Stimulated activated CD4-positive, alpha-beta T cell treated with anti-CD3 and anti-CD28 coated beads, Interleukin-12 subunit alpha, Interleukin-12 subunit beta, amount 100 ng/mL, for 4 hours (primary cell): Measurements from ENCODE around the gene EIPR1.

Experiments used
- DNase-seq: peaks from one replicate; pipeline ENCODE4 v3.0.0-alpha.2; 2020

EIPR1 gene

DNA sequence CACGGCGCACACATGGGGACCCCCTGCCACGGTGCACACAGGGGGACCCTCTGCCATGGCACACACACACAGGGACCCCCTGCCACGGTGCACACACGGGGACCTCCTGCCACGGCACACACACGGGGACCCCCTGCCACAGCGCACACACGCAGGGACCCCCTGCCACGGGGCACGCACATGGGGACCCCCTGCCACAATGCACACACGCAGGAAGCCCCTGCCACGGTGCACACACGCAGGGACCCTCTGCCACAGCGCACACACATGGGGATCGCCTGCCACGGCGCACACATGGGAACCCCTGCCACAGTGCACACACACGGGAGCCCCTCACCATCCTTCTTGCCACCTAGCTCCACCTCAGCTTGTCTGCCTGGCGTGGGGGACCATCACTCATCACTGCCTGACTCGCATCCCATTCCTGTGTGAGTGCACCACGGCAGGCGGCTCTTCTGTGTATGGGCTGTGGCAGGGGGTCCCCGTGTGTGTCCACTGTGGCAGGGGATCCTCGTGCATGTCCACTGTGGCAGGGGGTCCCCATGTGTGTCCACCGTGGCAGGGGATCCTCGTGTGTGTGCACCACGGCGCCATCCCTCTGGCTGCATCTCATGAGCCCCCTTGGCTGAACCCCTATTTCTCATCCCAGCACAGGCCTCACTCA, 206.7 kb downstream of the EIPR1 start:
- no peak for DNase-seq

DNA sequence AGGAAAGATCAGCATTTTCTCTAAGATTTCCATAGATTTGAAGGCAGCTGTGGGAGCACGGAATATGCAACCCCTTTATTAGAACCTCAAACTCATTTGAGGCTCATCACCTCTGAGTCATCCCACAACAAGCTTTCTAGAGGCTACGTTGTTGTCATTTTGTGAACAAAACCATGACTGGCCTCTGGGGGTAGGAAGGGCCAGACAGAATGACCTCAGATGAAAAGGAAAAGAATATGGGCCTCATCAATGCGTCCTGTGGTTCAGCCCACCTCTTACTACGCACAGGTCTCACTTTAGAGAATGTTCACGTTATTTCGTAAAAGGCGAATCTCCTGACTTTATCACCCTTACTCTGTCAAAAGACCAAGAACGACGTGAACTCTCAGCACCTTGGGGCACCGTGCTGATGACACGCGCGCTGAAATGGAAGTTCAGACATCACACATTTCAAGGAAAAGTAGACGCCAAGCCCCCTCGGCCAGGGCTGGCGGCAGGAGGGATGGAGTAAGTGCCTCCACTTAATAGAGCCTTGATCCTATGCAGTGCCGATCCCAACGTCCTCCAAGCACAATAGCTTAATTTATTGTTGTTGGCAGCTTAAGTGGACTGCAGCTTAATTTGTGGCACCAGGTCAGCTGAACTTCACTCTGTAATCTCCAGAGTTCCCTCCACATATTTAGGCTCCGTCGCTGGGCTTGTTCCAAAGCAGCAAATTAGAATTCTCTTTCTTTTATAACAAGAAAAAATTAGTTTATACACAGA, 208.3 kb downstream of the EIPR1 start:
- DNase-seq, result no peak

DNA sequence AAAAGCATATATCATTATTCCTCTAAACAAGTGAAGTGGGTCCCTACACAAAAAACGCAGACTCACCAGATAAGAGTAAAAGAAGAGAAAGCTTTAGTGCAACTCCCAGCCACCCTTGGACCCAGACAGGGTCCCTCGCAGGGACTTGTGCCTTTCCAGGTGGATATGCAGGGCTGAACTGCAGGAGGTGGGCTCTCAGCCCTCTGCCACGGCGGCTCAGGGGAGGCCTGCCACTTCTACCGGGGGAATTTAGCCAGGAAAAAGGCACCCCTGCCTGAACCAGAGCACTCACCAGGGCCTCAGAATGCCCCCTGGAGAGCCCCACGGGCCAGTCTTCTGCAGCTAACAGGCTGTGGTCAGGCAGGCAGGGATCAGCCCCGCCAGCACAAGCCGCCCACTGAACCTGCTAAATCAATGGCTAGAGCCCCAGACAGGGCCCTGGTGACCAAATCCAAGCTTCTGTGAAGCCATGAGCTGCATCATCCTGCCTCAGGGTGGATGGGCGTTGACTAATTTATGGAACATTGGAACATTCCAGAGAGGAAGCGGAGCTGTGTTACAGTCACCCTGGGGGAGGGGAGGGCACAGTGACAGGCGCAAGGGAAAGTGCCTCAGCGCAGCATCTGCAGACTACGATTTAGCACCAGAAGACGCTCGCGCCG, 209.3 kb downstream of the EIPR1 start:
- no peak for DNase-seq

DNA sequence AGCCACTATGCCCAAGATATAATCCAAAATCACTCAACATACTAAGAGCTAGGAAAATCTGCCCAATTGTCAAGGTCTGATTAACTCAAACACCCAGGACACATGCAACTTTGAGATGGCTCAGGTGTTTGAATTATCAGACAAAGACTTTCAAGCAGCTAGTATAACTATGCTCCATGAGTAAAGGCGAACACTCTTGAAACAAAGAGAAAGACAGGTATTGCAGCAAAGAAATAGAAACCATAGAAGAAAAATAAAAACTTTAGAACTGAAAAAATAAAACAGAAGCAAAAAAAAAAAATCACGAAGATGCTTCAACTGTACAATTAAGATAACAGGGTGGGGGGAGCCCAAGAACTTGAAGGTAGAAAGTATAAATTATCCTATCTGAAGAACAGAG, 214.2 kb downstream of the EIPR1 start:
- DNase-seq, result no peak

DNA sequence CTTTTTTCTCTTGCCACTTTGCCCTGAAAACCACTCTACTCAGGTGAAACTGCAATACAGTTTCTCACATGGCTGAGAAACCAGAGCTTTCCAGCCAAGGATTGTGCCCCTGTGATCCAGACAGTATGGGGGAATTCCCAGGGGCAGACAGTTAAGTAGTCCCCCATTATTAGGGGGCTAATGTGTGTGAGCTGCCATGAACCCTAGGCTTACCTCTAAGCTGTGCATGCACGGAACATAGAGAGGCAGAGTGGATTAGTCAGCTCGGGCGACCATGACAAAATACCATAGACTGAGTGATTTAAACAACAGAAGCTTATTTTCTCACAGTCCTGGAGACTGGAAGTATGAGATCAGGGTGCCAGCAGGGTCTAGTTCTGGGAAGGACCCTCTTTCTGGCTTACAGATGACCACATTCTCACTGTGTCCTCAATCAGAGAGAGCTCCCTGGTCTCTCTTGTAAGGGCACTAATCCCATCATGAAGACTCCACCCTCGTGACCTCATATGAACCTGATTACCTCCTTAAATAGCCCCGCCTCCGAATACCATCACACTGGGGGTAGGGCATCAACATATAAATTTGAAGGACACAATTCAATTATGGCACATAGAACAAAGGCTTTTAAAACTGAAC, 215.1 kb downstream of the EIPR1 start:
- DNase-seq, result no peak

DNA sequence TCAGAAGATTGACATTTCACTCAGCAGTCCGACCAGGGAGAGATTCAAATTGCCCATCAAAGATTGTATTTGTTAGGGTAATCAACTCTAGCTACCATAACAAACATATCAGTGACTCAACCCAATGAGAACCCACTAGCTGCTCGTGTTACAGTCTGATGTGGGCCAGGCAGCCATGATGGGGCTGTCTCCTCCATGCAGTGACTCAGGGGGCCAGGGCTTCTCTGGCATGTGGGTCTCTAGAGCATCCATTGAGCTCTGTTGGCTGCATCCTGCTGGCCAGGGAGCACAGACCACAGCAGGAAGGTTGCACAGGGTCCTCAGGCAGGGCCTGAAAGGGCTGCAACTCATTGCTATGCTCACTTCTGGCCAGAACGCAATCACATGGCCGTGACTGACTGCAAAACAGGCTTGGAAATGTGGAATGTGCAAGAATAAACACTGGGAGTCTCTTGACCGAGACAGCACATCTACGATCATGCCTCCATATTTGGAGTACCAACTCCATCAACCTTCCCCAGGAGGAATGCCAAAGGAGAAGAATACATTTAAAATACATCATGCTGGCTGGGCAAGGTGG, 216.8 kb downstream of the EIPR1 start:
- DNase-seq, result no peak

DNA sequence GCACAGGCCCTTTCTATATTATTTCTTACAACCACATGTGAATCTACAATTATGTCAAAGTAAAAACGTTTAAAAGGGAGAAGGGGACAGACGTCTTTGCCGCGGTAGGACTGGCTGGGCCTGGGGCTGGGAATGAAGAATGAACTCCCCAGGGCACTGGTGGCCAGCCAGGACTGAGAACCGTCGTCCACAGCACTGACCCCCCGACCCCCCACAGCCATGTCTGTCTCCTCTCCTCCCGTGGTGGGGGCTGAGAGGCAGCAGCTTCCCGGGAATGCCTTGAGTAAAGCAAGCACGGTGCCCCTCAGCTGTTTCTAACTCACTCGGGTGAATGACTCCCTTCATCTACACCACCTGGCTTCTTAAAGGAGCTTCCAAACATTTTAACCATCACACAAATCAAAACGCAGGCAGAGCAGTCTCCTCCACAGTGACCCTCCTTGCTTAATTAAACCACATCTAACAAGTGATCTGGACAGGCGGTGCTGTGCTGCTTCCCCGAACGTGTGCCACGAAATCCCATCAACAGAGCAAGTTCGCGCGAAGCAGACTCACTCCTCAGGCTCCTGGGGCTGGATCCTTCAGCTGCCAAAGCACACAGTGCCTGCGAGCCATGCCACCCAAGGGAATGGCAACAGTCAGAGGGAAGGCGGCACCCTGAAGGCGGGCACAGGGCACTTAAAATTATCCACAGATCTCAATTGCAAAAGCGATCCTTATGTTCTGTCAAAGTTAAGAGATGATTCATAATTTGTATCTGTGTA, 217.7 kb downstream of the EIPR1 start:
- no peak for DNase-seq

DNA sequence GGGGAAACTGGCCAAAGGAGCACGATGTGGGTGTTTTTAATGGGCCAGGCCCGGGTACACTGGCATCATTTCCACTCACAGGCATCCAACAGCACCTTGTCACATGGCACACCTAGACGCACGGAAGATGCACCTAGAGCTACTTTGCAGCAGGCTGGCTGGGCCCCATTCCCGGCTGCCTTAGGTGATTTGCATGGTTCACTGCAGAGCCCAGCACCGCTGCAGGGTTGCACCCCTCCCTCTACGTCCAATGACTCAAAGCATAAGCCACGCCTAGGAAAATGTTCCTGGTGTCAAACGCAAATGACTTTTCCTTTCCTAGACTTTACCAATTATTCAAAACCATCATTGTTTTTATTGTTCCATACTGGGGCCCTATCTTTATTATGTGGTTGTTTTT, 222.9 kb downstream of the EIPR1 start:
- no peak for DNase-seq

DNA sequence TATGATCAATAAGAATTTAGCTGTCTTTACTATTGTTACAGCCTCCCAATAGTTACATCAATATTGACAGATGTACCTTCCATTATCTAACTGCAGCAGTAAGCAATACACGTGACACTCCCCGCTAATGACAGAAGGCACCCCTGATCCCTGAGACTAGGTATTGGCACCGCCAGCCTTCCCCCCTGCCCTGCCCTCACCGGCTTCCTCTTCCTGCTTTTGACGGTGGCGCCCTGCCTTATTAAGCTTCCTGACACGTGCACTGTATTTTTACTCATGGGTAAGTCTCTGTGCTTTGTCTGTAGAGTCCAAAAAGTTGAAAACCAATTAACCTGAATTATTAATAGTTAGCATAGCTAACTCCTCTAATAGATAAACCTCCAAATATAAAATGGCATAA, 223.5 kb downstream of the EIPR1 start:
- no peak for DNase-seq

DNA sequence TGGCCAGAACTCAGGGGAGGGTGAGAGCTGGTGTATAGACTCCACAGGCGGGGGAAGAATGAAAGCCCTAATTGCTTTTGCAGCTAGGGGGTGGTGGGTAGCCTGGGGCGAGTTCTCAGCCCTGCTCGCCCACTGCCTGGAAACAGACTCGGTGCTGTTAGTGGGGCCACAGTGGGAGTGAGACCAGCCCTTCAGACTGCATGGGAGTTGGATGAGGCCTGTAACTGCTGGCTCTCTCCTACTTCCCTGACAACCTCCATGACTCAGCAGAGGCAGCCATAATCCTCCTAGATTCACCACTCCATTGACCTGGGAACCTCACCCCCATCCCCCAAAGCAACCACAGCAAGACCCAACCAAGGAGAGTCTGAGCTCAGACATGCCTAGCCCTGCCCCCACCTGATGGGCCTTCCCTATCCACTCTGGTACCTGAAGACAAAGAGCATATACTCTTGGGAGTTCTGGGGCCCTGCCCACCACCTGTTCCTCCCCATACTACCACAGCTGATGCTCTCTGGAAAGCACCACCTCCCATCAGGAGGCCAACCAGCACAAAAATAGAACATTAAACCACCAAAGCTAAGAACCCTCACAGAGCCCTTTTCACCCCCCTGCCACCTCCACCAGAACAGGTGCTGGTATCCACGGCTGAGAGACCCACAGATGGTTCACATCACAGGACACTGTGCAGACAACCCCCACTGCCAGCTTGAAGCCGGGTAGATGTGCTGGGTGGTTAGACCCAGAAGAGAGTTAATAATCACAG, 226.3 kb downstream of the EIPR1 start:
- DNase-seq, result no peak

DNA sequence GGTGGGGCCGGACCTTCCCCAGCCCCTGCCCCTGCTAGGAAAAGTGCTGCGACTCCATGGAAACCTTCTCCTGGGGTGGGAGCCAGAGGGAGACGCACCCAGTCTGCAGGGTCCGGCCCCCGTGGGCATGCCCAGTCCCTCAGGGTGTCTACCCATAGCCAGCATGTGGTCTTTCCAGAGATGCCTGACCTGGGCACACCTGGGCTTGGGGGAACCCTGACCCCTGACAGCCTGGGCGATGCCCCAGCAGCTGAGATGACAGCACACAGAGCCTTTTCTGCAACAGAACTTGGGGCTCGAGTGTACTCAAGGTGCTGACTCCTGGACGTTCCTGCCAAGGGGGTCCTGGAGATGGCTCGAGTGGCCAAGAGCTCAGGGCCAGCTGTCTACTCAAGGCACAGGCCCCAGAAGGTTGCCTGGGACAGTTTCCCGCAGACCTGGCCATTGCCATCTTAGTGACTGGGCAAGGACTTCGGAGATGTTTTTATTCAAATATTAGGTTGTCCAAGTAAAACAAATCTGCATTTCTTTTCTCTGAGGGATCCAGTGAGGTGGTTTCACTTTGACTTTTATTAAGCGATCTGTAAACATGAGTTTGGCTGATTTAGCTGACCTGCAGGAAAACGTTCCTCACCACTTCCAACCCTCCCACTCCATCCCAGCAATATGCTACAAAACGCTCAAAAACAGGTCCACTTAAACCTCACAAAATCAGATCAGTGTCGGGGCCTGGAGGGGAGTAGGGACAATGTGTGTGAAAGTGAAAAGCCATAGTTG, 228.0 kb downstream of the EIPR1 start:
- DNase-seq, result no peak

DNA sequence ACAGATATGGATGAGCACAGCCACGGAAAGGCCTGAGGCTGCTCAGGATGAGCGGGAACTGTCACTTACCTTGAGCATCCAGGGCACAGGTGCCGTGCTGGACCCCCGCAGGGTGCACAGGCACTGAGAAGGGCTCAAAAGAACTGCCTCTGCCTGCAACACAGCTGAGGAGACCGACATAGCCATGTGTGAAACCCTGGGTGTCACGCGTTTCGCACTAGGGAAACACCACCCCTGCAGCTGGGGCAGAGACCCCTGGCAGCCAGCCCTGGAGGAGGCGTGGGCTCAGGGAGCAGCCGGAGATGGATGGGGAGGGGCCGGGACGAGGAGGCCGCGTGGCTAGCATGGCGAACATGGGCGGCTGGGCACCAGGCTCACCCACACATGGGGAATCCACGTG, 228.9 kb downstream of the EIPR1 start:
- DNase-seq, result no peak

DNA sequence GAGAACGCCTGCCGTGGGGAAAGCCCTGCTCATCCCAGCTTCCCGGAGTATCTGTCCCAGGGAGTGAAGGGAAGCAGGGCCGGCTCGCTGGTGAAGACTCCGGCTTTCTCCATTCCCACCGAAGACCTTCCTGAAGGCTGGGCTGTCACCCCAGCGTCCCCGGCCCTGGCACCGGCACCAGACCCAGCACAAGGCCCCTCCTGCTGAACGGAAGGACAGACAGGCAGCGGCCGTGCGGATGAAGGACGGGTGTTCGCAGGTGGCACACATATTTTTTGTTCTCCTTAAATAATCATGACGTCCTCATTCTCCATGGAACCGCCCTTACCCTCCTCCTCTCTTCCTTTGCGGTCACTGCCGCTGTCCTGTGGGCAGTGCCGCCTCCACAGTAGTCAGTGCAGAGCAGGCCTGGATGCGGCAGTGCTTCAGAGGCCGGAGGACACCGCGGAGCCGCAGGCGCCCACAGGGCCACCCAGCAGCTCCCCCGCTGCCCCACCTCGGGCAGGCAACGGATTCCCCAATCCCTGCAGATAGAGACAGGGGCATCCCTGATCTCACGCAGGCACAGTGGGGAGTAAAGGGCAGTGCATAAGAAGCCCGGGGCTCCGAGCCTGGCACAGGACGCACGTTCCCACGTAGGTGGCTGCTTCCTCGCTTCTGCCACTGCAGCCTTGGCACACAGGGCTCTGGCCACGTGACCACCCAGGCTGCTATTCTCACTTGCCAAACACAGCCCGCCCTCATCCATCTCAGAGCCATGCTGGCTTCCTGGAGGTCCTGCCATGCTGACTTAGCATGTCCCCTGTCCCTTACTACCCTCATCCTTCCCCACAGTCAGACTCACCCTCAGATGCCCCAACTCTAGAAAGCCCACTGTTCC, 229.7 kb downstream of the EIPR1 start:
- DNase-seq, result no peak

DNA sequence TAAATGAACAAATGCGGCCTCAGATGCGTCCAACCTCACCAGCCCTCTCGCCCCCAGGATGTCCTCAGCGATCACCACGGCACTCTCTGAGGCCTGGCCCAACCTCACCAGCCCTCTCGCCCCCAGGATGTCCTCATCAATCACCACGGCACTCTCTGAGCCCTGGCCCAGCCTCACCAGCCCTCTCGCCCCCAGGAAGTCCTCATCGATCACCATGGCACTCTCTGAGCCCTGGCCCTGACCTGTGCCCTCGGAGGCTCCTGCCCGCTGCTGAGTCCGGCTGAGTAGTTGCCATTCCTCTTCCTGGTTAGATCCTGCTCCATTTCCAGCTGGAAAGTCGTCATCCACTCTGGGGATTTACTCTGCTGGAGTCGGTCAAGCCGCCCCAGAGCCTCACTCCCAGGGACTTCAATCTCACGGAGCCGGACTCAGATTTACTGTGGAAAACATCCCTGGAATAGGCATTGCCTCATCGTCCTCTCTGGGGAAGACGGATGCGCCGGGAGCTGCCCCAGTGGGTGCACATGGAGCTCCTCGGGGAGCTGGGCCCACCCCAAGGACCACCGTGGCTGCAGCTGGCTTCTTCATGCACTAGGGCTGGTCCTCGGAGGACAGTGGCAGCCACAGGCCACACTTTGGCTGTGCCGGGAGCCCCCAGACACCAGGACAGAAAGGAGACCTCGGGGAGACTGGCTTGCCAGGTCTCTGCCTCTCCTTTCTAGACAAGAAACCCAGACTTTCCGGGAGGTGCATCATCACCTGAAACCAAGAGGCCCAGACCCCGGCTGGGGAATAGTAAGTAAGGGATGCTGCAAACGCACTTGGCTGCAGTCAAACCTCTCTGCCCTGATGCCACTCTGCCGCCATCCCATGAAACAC, 230.6 kb downstream of the EIPR1 start:
- no peak for DNase-seq

DNA sequence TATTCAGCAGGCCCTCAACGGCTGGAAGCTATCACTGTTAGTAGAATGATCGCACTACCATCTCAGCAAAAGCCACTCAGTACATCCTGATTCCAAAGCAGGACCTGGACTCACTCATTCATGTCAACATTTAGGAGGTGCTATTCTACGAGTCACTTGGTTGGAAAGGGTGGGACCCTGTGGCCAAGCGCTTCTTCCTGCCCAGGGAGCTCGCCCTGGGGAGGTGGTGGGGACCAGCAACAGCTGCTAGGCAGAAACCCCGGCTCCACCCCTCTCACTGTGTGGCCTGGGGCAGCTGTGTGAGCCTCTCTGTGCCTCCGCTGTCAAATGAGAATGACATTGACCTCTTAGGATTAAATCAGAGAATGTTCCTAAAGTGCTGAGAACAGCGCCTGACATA, 231.4 kb downstream of the EIPR1 start:
- DNase-seq, result no peak

DNA sequence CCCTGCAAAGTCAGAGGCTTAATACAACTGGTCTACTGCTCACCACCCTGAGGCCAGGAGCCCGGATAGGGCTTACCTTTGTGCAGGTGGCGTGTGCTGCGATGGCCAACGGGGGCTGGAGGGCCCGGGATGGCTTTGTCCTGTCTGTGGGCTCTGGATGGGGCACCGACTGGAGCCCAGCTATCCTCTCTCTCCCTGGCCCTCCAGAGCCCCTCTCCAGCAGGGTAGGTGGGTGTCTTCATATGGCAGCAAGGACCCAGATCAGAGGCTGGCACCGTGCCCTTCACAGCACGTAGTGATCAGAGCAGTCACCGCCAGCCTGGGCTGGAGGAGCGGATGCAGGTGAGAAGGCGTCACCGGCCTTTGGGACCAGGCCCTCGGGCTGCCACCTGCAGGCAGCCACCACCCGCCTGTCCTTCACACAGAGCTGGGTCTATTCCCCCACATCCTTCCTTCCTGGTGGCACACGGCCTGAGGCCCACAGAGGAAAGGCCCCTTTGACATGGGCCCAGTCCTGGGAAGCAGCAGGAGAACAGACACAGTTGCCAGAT, 232.1 kb downstream of the EIPR1 start:
- DNase-seq, result no peak

DNA sequence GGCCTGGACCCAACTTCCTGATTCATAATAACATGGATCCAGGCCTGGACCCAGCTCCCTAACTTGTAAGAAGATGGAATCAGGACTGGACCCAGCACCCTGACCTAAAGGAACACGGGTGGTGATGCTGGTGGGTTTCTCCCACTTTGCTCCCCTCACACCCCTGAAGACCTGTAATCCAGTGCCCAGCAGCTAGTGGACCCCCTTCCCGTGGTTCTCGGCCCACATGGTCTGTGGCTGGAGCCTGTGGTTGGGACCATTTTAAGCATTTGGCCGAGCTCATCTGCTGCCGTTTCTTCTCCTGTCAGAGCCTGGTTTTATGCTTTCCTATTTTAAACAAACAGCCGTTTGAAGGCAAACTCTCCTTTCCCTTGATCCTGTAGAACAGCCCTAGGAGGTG, 232.8 kb downstream of the EIPR1 start:
- DNase-seq, result no peak

DNA sequence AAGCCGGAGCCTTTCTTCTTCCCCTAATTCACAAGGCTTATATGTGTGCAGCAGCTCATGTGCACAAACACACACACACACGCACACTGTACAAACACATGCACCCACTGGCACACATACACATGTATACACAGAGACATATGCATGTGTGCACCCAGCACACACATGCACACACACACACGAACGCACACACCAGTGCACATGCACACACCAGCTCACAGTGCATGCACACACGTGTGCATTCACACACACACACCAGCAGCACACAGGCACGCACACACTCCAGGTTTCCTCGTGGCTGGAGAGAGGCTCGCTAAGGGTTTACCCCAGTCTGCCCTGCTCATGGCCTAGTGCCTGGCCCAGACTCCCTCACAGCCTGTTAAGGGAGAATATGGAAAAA, 234.0 kb downstream of the EIPR1 start:
- DNase-seq, result no peak
